GM19455 (cell line): ENCODE results near the gene CLPX.
"Not testable (repeated sequence)": the region's sequence is repeated elsewhere in the genome, so short reads cannot be mapped to it uniquely, and the experiment has no call there.

Source experiments
- ATAC-seq: cut with Tn5 transposase; IDR thresholded peaks from one replicate; pipeline ENCODE4 v1.9.1; 2021; ENCODE audit not compliant: unreplicated experiment

Gene CLPX

DNA sequence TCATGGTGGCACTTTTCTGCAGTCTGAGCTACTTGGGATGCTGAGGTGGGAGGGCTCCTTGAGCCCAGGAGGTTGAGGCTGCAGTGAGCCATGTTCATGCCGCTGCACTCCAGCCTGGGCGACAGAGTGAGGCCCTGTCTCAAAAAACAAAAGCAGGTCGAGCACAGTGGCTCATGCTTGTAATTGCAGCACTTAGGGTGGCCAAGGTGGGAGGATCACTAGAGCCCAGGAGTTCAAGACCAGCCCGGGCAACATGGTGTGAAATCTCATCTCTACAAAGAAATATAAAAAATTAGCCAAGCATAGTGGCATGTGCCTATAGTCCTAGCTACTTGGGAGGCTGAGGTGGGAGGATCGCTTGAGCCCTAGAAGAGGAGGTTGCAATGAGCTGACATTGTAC, 80.1 kb downstream of the CLPX start:
- ATAC-seq, result no peak

DNA sequence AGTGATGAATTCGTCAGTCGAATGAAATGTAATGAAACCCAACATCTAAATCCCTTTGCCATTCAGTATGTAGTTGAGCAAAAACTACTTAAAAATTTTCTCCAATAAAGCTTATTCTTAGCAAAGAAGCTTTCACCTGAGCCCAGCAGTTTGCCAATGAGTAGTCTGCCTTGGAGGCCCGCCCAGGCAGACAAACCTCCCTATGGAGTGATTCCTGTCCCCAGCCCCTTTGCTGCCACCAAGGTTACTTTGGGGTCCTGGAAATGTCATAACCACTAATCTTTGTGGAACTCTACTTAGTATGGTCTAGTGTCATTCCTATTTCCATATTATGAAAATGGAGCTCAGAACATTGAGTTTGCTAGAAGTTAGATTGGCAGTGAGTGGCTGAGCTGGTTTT, 82.2 kb downstream of the CLPX start:
- no peak for ATAC-seq

DNA sequence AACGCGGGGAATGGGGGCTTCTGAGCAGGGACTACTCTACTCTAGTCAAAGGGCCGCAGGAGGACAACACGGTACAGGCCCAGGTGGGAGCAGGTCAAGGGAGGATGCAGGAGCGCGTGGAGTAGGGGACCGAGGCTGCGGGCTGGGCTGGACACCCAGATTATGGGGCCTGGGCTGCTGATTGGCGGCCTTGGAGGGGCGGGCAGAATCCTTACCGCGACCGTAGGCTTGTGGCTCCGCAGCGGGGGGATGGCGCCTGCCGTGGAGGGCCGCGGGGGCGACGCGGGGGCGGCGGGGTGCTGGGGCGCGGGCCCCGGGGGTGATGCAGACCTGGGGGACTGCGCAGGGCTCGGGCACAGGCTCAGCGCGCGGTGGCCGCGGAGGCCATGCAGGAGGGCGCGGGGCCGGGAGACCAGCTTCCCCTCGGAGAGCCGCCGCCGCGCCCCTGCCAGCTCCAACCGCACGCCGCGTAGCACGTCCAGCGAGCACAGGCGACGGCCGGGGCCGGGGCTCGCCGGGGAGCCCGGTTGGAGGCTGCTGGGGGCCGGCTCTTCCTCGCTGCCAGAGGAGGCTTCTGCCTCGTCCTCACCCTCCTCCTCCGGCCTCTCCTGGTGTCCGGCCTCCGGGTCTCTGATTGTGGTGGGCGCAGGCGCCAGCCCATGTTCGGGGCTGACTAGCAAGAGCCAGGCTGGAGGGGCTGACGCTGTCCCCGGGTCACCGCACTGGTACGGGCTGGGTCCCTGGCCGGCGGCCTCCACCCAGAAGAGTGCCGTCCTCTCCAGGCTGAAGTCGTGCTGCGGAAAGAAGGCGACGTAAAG, 83.0 kb downstream of the CLPX start:
- ATAC-seq, result no peak

DNA sequence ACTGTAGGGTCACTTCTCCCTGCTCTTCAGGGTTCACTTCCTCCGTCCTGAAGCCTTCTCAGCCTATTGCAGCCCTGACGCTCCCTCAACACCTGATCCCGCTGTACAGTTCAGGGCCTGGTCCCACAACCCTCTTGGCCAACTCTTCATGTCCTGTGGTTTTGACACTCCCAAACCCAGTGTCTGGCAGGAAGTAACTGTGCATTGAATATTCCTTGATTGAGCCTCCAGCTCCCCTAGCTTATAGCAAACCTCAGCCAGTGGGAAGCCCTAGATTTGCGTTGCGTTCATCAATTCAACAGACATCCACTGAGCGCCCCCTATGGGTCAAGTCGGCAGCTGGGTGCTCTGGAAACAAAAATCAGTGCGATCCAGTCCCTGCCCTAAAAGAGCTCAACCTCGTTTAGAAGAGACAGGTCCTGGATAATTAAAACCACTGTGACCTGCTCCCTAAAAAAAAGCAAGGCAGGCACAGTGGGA, 83.7 kb downstream of the CLPX start:
- ATAC-seq, result no peak

DNA sequence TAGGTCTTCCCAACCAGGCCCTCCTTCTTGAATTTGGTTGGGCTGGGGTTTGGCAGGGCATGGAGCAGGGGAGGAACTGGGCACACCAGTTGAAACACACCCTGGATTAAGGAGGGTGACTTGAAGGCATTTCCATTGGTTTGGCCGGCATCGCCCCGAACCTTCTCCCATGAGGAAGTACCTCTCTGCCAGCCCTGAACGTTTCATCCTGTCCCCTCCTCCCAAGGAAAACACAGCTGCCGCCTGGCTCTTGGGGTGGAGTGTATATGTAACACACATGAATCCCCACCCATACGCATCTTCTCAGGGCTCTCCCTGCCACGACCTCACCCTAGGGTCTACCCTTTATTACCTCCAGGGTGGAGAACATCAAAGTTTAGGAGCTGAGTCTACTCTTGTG, 84.7 kb downstream of the CLPX start:
- no peak for ATAC-seq

DNA sequence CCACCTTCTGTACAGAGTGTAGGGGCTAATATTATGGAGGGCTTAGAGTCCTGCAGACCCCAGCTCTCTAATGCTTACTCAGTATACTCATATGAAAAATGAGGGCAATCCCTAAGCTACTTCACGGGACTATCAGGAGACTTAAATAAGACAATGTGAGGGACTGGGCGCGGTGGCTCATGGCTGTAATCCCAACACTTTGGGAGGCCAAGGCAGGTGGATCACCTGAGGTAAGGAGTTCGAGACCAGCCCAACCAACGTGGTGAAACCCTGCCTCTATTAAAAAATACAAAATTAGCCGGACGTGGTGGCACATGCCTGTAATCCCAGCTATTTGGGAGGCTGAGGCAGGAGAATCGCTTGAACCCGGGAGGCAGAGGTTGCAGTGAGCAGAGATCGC, 85.3 kb downstream of the CLPX start:
- ATAC-seq, result not testable (repeated sequence)

DNA sequence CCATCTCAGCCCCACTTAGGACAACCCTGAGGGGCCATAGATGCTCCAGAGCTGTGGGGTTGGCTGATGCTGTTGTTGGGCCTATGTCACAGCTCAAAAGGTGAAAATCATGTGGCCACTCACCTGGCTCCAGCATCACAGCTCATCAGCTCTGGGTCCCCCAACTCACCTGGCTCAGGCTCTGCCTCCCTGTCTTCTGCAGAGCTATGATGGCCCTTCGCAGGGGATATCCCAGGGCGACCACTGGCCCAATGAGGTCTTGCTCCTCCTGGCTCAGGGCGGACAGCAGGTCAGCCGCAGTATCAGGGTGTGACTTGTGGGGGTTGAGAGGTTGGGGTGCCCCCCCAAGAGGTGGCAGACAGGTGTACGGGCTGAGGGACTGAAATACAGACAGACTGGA, 85.8 kb downstream of the CLPX start:
- no peak for ATAC-seq
